Activated CD4-positive, alpha-beta memory T cell treated with anti-CD3 and anti-CD28 coated beads, Interleukin-2, amount 10 ng/mL, durations not matched to agents 7 days and 5 days (primary cell): ENCODE measurements around the gene GABRP. TPM values are rescaled to one million over a fixed set of nuclear protein-coding genes. Genes with fewer than 3 reads are reported as not detected.
"Not testable (repeated sequence)": the region's sequence is repeated elsewhere in the genome, so short reads cannot be mapped to it uniquely, and the experiment has no call there.

Experiments used
- CTCF ChIA-PET: fragments of 350-600 bp; sonication (Branson Sonifier 250); formaldehyde crosslinking; loops from one replicate; lab custom pipeline; 2021; ENCODE audit warnings: antibody characterized with exemption, inconsistent platforms; lab: Charles Lee
- POLR2A ChIA-PET: fragments of 350-600 bp; sonication (Branson Sonifier 250); formaldehyde crosslinking; loops from one replicate; lab custom pipeline; 2021; ENCODE audit warnings: antibody characterized with exemption; lab: Charles Lee
- DNase-seq: peaks from one replicate; pipeline ENCODE4 v3.0.0-alpha.2; 2020
- H3K27ac Mint-ChIP-seq: one replicate; pipeline ENCODE4 v1.8.0; 2021; ENCODE audit warnings: mild to moderate bottlenecking, mixed read lengths
- H3K27me3 Mint-ChIP-seq: one replicate; pipeline ENCODE4 v1.8.0; 2021; ENCODE audit warnings: mixed read lengths
- H3K36me3 Mint-ChIP-seq: one replicate; pipeline ENCODE4 v1.8.0; 2021; ENCODE audit warnings: low read depth, mixed read lengths
- H3K4me1 Mint-ChIP-seq: one replicate; pipeline ENCODE4 v1.8.0; 2021; ENCODE audit warnings: mixed read lengths
- H3K4me3 Mint-ChIP-seq: one replicate; pipeline ENCODE4 v1.8.0; 2021; ENCODE audit warnings: mild to moderate bottlenecking, mixed read lengths
- H3K9me3 Mint-ChIP-seq: one replicate; pipeline ENCODE4 v1.8.0; 2021; ENCODE audit warnings: mixed read lengths
- total RNA-seq, 2 experiments: library from RNA; stranded (reverse); gene quantifications; one replicate each; pipeline ENCODE4 v1.2.3, GENCODE V29; 2021

The GABRP gene
- total RNA-seq, 2 experiments from 2014 or later: not detected

DNA sequence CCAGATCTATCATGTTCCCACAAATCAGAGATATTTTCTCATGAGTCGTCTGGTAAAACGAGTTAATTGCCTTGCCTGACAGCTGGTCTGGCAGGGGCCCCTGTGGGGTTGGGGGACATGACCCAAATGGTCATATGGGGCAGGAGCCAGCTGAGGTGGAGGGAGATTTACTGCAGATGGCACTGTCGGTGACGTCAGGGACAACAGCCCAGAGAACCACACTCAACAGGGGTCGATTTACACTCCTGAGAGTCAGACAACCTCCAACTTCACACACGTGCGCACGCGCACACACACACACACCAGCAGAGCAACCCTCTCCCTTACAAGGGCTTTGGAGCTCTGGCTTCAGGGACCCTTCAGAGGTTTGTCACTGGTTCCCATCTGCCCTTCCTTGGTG, 23.4 kb upstream of the GABRP start:
- H3K9me3 Mint-ChIP-seq: no peaks in the 10 kb centered on the region
- no peaks in the 10 kb centered on the region for H3K27me3 Mint-ChIP-seq
- no peaks in the 10 kb centered on the region for H3K36me3 Mint-ChIP-seq
- DNase-seq: no peak
- CTCF ChIA-PET: no interaction called here
- H3K4me3 Mint-ChIP-seq: no peak overlapping the region
- H3K4me1 Mint-ChIP-seq: no peaks in the 10 kb centered on the region
- no peak overlapping the region for H3K27ac Mint-ChIP-seq
- POLR2A ChIA-PET: no interaction called here

DNA sequence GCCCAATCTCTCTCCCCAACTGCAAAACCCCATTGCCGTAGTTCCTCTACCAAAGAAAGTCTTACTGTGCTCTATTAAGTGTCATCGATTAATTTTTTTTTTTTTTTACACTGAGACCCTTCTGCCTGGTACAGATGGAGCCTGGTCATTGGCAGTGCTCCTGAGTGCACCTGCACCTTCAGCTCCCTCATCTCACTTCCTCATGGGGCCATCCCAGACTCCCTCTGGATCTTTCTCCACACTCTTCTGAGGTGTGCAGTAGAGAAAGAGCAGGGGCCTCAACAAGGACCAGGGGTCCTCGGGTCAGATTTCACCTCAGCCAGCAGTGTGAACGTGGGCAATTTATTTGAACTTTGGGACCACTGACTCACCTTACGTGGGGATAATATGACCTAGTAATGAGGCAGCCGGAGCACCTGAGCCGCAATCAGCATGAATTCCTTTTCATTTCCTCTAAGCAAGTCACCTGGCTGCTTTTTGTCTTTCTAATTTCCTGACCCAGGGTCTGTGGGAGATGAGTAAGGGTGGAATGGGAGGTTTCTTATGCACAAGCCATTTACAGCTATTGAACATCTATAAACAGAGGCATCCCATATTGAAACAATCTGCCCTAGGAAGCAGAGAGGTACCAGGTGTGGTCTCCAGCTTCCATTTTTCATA, 22.3 kb upstream of the GABRP start:
- no peaks in the 10 kb centered on the region for H3K36me3 Mint-ChIP-seq
- no peaks in the 10 kb centered on the region for H3K27me3 Mint-ChIP-seq
- ChIA-PET CTCF (no interaction called here), POLR2A (interaction anchor here (0.6 kb wide), 1 partner anchor 309 kb away, joined by 3 read pairs; no protein-coding TSS in a partner anchor)
- no peaks in the 10 kb centered on the region for H3K9me3 Mint-ChIP-seq
- H3K4me3 Mint-ChIP-seq: no peak overlapping the region
- DNase-seq: no peak
- H3K27ac Mint-ChIP-seq: no peak overlapping the region
- no peaks in the 10 kb centered on the region for H3K4me1 Mint-ChIP-seq

DNA sequence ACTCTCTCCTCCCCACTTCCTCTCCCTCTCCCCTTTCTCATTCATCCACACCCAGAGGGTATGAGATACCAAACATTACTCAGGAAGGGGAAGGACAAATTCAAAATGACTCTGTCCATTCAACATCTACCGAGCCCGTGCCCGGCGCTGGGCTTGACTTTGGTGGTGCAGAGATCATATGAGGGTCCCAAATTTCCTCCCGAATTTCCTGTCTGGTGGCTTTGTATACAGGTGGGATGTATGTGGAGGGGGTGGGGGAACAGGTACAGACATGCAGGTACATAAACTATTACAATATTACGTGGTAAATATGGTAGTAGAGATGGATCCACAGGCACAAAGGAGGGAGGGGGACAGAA, 21.8 kb upstream of the GABRP start:
- H3K4me1 Mint-ChIP-seq: no peaks in the 10 kb centered on the region
- no peak for DNase-seq
- no peak overlapping the region for H3K4me3 Mint-ChIP-seq
- H3K36me3 Mint-ChIP-seq: no peaks in the 10 kb centered on the region
- no peaks in the 10 kb centered on the region for H3K9me3 Mint-ChIP-seq
- ChIA-PET CTCF (no interaction called here), POLR2A (no interaction called here)
- H3K27ac Mint-ChIP-seq: no peak overlapping the region
- H3K27me3 Mint-ChIP-seq: no peaks in the 10 kb centered on the region

DNA sequence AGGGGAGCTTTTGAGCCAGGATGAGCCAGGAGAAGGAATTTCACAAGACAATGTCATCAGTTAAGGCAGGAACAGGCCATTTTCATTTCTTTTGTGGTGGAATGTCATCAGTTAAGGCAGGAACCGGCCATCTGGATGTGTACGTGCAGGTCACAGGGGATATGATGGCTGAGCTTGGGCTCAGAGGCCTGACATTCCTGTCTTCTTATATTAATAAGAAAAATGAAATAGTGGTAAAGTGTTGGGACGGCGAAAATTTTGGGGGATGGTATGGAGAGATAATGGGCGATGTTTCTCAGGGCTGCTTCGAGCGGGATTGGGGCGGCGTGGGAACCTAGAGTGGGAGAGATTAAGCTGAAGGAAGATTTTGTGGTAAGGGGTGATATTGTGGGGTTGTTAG, 21.2 kb upstream of the GABRP start:
- DNase-seq, H3K4me1 Mint-ChIP-seq, CTCF ChIA-PET, H3K27me3 Mint-ChIP-seq, H3K9me3 Mint-ChIP-seq, H3K4me3 Mint-ChIP-seq, H3K36me3 Mint-ChIP-seq, POLR2A ChIA-PET, H3K27ac Mint-ChIP-seq: not testable (repeated sequence)

DNA sequence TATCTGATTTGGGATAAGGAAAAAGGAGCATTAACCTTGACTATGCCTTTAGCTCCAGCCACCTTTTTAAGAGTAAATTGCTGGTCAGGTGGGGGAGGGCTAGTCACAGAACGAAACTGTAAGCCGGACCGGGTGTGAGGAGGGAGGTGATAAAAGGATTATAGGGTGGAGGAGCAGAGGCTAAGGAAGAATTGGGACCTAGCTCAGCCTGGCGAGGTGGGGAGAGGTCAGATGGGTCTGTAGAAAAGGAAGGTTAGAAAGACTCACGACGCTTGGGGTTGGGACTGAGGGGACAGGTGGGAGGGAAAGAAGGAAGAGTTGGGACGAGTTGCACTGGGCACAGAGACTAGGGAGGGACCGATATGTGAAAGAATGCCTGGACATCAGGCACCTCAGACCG, 17.7 kb upstream of the GABRP start:
- DNase-seq, H3K36me3 Mint-ChIP-seq, POLR2A ChIA-PET, H3K4me1 Mint-ChIP-seq, H3K27ac Mint-ChIP-seq, CTCF ChIA-PET, H3K9me3 Mint-ChIP-seq, H3K4me3 Mint-ChIP-seq, H3K27me3 Mint-ChIP-seq: not testable (repeated sequence)

DNA sequence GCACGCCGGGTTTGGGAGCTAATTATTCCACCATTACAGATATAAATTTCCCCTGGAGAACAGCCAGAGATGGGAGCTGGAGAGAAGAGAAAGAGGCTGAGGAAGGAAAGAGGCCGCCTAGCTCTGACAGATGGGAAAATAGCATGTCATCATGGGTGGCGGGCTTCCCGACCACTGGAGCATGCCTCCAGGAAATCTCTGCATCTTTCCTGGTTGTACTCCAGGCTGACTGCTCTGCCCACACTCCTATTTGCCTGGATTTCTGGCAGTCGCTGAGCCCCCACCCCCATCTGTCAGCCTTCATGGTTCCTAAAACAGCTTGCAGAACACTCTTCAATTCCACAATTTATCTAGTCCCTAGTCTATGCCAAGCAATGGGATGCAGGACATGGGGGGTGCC, 14.3 kb upstream of the GABRP start:
- Mint-ChIP-seq H3K36me3 (no peaks in the 10 kb centered on the region), H3K27me3 (no peaks in the 10 kb centered on the region), H3K4me1 (no peaks in the 10 kb centered on the region), H3K27ac (no peak overlapping the region), H3K9me3 (no peaks in the 10 kb centered on the region), H3K4me3 (no peak overlapping the region)
- POLR2A ChIA-PET: no interaction called here
- CTCF ChIA-PET: no interaction called here
- DNase-seq: no peak

DNA sequence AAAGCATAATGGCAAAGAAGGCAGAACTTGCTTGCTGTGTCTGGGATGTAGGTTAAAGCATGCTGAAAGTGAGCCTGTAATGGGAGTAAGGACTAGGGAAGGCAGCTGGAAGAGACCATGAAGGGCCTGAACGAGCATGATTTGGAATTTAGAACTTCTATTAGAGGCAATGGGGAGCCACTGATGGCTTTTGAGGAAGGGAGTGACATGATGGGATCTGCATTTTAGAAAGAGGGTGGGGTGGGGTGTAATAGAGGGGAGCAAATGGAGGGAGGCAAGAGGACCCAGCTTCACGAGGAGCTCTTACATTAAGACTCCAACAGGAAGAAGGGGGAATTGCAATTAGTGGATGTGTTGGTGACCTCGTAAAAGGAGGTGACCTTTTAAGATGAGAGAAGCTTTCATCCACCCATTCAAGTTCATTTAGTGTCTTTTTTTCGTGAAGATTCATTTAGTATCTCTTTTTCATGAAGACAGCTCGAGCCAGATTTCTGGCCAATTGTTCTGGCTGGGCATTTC, 13.6 kb upstream of the GABRP start:
- Mint-ChIP-seq H3K36me3 (no peaks in the 10 kb centered on the region), H3K27me3 (no peaks in the 10 kb centered on the region), H3K27ac (no peak overlapping the region), H3K4me1 (no peaks in the 10 kb centered on the region), H3K9me3 (no peaks in the 10 kb centered on the region), H3K4me3 (no peak overlapping the region)
- ChIA-PET CTCF (no interaction called here), POLR2A (no interaction called here)
- no peak for DNase-seq

DNA sequence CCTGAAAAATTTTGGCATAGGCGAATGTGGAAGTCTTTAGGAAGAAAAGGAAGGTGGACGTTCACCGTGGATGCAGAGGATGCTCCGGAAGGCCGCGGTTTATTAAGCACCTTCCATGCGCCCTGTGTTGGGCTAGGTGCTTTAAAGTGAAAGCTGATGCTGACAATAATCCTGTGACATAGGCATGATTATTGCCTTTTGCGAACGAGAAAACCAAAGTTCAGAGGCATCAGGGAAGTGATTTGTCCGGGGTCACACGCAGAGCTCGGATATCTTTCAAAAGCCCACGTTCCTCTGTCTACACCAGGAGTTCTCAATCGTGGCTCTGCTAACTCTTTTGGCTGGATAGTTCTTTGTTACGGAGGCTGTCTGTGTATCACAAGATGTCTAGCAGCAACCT, 12.0 kb upstream of the GABRP start:
- Mint-ChIP-seq H3K4me1 (no peaks in the 10 kb centered on the region), H3K27me3 (no peaks in the 10 kb centered on the region), H3K36me3 (no peaks in the 10 kb centered on the region), H3K27ac (no peak overlapping the region), H3K4me3 (no peak overlapping the region), H3K9me3 (no peaks in the 10 kb centered on the region)
- no peak for DNase-seq
- POLR2A ChIA-PET: no interaction called here
- CTCF ChIA-PET: no interaction called here

DNA sequence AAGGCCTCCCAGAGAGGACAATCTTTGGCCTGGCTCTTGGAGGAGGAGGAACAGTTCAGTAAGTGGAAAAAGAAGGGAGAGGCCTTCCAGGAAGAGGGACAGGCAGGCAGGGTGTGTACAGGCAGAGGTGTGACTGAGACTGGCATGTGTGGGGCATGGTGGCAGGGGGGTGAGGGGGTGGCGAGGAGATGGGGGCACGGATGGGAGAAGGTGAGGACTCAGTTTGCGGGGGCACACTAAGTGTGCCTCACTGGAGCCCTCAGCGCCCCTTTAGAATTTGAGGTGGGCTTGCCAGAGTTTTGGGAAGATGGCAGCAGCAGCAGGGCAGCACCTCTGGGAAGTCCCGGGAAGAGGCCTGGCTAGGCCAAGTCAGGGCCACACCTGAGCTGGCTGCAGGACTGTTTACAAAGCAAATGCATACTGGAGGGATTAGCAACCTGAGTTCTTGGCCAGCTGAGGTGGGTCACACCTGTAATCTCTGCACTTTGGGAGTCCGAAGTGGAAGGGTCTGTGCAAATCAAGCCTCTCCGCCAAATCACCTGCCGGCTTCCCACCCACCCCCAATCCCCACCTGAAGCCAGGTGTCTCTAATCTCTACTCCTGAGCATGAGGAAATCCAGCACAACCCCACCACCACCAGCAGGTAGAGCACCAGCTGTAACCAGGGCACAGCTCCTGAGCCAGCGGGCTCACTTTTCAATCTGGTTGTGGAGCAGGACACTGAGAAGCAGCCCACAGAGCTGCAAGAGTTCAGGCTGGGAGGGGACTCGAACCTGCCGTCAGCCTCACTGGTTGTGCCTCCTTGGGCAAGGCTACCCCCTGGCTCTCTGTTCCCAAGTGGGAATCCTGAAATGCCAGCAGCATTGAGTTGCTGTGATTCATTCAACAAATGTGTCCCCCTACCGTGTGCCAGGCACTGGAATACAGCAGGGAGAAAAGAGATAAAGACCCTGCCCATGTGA, 10.2 kb upstream of the GABRP start:
- Mint-ChIP-seq H3K9me3 (no peaks in the 10 kb centered on the region), H3K27ac (no peak overlapping the region), H3K27me3 (no peaks in the 10 kb centered on the region), H3K4me3 (no peak overlapping the region), H3K4me1 (no peaks in the 10 kb centered on the region), H3K36me3 (no peaks in the 10 kb centered on the region)
- DNase-seq: no peak
- POLR2A ChIA-PET: no interaction called here
- CTCF ChIA-PET: no interaction called here

DNA sequence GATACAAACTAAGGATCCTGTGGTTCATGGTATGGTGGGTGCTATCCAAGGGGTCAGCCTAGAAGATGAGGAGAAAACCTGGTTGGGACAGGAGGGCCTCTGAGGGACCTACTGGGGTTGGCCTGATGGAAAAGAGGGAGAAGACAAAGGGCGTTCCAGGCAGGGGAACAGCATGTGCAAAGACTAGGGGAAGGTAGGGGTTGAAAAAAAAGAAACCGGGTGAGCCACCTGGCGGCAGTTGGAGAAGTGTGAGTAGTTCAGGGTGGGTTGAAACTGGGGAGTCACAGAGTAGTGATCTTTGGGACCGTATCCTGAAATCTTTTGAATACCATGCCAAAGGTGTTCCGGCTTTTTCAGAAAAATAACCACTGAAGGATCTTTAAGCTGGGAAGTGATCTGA, 8.7 kb upstream of the GABRP start:
- Mint-ChIP-seq H3K36me3 (no peaks in the 10 kb centered on the region), H3K4me3 (no peak overlapping the region), H3K9me3 (no peaks in the 10 kb centered on the region), H3K27ac (no peak overlapping the region), H3K27me3 (no peaks in the 10 kb centered on the region), H3K4me1 (no peaks in the 10 kb centered on the region)
- CTCF ChIA-PET: no interaction called here
- POLR2A ChIA-PET: no interaction called here
- no peak for DNase-seq

DNA sequence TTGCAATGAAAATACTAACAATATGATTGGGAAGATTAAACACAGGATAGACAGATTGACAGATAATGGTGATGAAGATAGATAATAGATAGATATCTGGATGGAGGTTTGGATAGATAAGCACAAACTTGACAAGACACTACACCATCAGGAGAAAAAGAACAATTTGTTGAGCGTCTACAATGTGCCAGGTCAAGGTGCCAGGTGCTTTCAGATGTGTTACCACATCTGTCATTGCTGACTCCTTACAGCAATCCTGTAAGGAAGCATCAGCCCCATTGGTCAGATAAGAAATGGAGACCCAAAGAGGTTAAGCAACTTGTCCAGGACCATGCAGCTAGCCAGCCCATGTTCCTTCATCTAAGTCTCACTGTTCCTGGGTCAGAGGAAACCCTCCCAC, 1.6 kb upstream of the GABRP start:
- ChIA-PET POLR2A (no interaction called here), CTCF (no interaction called here)
- no peak overlapping the region for H3K27ac Mint-ChIP-seq
- no peak overlapping the region for H3K4me3 Mint-ChIP-seq
- no peaks in the 10 kb centered on the region for H3K27me3 Mint-ChIP-seq
- H3K9me3 Mint-ChIP-seq: no peaks in the 10 kb centered on the region
- H3K36me3 Mint-ChIP-seq: no peaks in the 10 kb centered on the region
- no peak for DNase-seq
- H3K4me1 Mint-ChIP-seq: no peaks in the 10 kb centered on the region

DNA sequence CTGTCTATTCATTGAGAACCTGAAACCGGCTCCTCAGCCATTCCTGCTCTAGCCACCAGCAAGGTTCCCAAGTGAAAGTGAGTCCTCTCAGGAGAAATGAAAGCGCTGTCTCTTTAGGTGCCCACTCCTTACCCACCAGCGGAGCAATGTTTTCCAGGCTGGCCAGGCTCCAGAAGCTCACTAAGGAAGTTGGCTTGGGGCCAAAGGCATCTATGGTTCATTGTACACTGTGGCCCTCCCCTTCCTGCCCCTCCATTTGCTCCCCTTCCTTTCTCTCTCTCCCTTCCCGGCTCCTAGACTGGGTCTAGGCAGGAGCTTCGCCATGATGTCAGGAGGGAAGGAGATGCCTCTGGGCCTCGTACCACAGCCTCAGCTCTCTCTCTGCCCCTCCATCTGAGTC, 1.1 kb upstream of the GABRP start:
- POLR2A ChIA-PET: no interaction called here
- Mint-ChIP-seq H3K4me1 (no peaks in the 10 kb centered on the region), H3K9me3 (no peaks in the 10 kb centered on the region), H3K4me3 (no peak overlapping the region), H3K36me3 (no peaks in the 10 kb centered on the region), H3K27me3 (no peaks in the 10 kb centered on the region), H3K27ac (no peak overlapping the region)
- DNase-seq: no peak
- CTCF ChIA-PET: no interaction called here

DNA sequence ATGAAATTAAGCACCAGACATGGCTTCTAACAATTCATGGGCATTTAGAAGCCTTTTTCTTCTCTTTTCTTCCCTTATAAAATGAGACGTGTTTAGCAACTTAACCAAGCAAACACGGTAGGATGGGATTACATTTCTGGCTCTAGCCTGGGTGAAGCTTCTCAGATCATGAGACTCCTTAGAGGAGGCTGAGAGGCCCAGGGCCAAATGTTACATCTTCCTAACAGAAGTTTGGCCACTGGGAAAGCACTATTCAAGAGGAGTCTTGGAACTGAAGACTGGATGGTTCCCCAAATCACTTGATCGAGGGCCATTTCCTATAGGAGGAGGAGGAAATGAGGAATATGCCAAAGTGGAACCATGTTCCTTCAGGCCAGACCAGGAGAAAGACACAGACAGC, 1.9 kb downstream of the GABRP start:
- ChIA-PET CTCF (no interaction called here), POLR2A (no interaction called here)
- DNase-seq: no peak
- H3K4me3 Mint-ChIP-seq: no peak overlapping the region
- H3K36me3 Mint-ChIP-seq: no peaks in the 10 kb centered on the region
- H3K4me1 Mint-ChIP-seq: no peaks in the 10 kb centered on the region
- no peaks in the 10 kb centered on the region for H3K9me3 Mint-ChIP-seq
- H3K27me3 Mint-ChIP-seq: peaks cover 4% of the 10 kb centered on the region
- H3K27ac Mint-ChIP-seq: no peak overlapping the region

DNA sequence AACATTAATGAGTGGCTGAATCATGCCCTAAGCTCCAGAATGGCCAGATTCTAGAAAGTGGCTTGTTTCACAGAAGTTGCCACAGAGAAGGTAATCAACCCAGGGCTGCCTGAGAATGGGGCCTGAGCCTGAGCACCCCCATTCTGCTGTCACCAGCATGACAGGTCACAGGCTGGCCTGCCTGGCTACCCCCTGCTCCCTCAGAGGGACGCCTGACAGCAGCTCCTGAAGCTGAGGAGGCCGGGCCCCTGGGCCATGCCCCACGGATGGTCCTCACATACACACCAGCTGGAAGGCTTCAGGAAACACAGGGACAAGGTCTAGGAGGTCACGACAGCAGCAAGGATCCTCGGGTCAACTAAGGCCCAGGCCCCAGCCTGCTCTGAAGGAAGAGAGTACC, 3.7 kb downstream of the GABRP start:
- CTCF ChIA-PET: no interaction called here
- H3K27me3 Mint-ChIP-seq: peaks cover 4% of the 10 kb centered on the region
- H3K27ac Mint-ChIP-seq: no peak overlapping the region
- DNase-seq: no peak
- no peaks in the 10 kb centered on the region for H3K9me3 Mint-ChIP-seq
- no peaks in the 10 kb centered on the region for H3K36me3 Mint-ChIP-seq
- H3K4me3 Mint-ChIP-seq: no peak overlapping the region
- no peaks in the 10 kb centered on the region for H3K4me1 Mint-ChIP-seq
- POLR2A ChIA-PET: no interaction called here
